Spinal cord (tissue), 10 donors: Measurements from ENCODE around the gene SLC35E1. TPM values are rescaled to one million over a fixed set of nuclear protein-coding genes. Genes with fewer than 3 reads are reported as not detected.
"Not testable (repeated sequence)": the region's sequence is repeated elsewhere in the genome, so short reads cannot be mapped to it uniquely, and the experiment has no call there.

ENCODE experiments used
- DNase-seq, 6 donors: peaks; one replicate each; pipeline versions ENCODE4 v3.0.0 to v3.0.0-alpha.2; 2013 to 2015; ENCODE audit warnings: low spot score in 6 of 6, low read depth in 4 of 6
- H3K27ac ChIP-seq: one replicate; pipeline ENCODE4 v1.5.1; 2013; ENCODE audit warnings: low read depth, low read length, control low read depth
- H3K27me3 ChIP-seq: one replicate; pipeline ENCODE4 v1.6.1; 2013; ENCODE audit warnings: low read length; ENCODE audit not compliant: control insufficient read depth, insufficient read depth
- H3K36me3 ChIP-seq: one replicate; pipeline ENCODE4 v1.6.1; 2013; ENCODE audit warnings: low read length; ENCODE audit not compliant: control insufficient read depth, insufficient read depth
- H3K4me1 ChIP-seq: one replicate; pipeline ENCODE4 v1.6.1; 2013; ENCODE audit warnings: low read length; ENCODE audit not compliant: control insufficient read depth, insufficient read depth
- H3K4me3 ChIP-seq: one replicate; pipeline ENCODE4 v1.5.1; 2013; ENCODE audit warnings: low read depth, low read length, control low read depth
- H3K9me3 ChIP-seq: one replicate; pipeline ENCODE4 v1.6.1; 2013; ENCODE audit warnings: low read length; ENCODE audit not compliant: control insufficient read depth, insufficient read depth
- whole genome bisulfite sequencing: methylation state at CpG from one replicate; pipeline ENCODE4 v1.1.5; 2013; ENCODE audit warnings: missing lambda C conversion rate; ENCODE audit not compliant: insufficient coverage; 5-methylcytosine and 5-hydroxymethylcytosine counted together
- polyA plus RNA-seq, 2 donors: library from polyadenylated mRNA; unstranded; fragments of 120-200 nt; gene quantifications; one replicate each; pipeline ENCODE4 v1.2.1, GENCODE V29; 2013; ENCODE audit not compliant: insufficient read length in 2 of 2
- total RNA-seq, 2 donors: library from RNA; depleted of rRNA in 1 of 2; stranded (reverse); fragments of 120-200 nt in 1 of 2; fragments of >200 nt in 1 of 2; gene quantifications; one replicate each; pipeline versions ENCODE4 v1.2.3 to v1.2.4, GENCODE V29; 2013 to 2014
- donor health status: healthy.

Gene SLC35E1
- total and polyA plus RNA-seq, 4 donors, result 24.1 to 61.4 (median 34.1) TPM

- H3K27ac ChIP-seq, result no peak overlapping the region
Observed at GRCh38 chr19:16561382-16561781, 10.8 kb downstream of the SLC35E1 start.

DNA sequence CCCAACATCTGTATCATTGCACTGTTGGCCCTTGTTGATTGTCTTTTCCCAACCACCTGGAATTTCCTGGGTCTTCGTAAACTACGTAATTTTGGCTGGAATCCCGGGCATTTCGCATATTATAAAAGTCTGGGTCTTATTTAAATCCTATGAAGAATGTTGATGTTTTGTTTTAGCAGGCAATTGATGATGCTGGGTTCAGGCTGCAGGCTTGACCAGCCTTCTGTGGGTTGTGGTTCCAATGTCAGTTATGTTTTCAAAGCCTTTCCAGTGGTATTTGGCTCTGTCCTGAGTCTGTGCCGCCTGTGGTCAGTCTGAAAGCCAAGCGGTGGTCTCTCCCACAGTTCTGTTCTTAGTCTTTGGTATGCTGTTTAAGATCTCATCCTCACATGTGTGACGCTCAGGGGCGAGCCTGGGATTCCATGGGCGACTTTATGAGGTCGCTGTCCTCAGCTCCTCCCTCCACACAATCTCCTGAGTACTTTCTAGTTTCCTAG lies 12.4 kb downstream of the SLC35E1 start:
- Histone ChIP-seq H3K36me3 (peaks cover 78% of the 10 kb centered on the region), H3K27ac (no peak overlapping the region), H3K9me3 (no peaks in the 10 kb centered on the region), H3K4me1 (peaks cover 4% of the 10 kb centered on the region), H3K4me3 (no peak overlapping the region), H3K27me3 (no peaks in the 10 kb centered on the region)
- WGBS, result 94% methylated on average over 10 of the region's 10 CpGs
- DNase-seq, result no peak

More at GRCh38 chr19:16561382-16561781, 10.8 kb downstream of the SLC35E1 start:
- Histone ChIP-seq H3K4me1 (peaks cover 4% of the 10 kb centered on the region), H3K4me3 (no peak overlapping the region), H3K36me3 (peaks cover 78% of the 10 kb centered on the region), H3K27me3 (no peaks in the 10 kb centered on the region), H3K9me3 (no peaks in the 10 kb centered on the region)
- WGBS, result 58% methylated on average over 5 of the region's 8 CpGs
- peak in 3 of 6 donors; percentile 13 to 74 (median 30) for DNase-seq

GRCh38 chr19:16554776-16555175 lies 17.4 kb downstream of the SLC35E1 start:
- Histone ChIP-seq H3K27ac (no peak overlapping the region), H3K36me3 (peaks cover 83% of the 10 kb centered on the region), H3K4me1 (no peaks in the 10 kb centered on the region), H3K9me3 (no peaks in the 10 kb centered on the region), H3K4me3 (no peak overlapping the region), H3K27me3 (no peaks in the 10 kb centered on the region)
- no peak for DNase-seq
- WGBS, result 100% methylated on average over 4 of the region's 8 CpGs

DNA sequence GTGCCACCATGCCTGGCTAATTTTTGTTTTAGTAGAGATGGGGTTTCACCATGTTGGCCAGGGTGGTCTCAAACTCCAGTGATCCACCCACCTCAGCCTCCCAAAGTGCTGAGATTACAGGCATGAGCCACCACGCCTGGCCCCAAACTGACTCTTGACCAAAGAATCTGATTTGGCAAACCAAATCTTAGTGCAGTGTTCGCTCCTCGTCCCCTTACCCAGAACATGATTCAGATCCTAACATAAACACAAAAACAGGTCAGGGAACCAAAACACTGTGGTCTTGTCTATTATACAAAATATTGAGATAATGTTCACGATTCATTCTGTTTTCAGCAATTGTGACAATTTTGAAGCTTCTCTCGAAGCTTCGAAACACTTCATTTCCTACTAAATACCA lies 20.3 kb downstream of the SLC35E1 start:
- not testable (repeated sequence) for H3K4me1 ChIP-seq, H3K9me3 ChIP-seq, H3K4me3 ChIP-seq, DNase-seq, H3K27ac ChIP-seq, H3K27me3 ChIP-seq
- 100% methylated on average over 1 of the region's 6 CpGs for WGBS
- peaks cover 73% of the 10 kb centered on the region for H3K36me3 ChIP-seq

GRCh38 chr19:16548956-16549355 lies 23.3 kb downstream of the SLC35E1 start:
- H3K27ac ChIP-seq, result no peak overlapping the region
- DNase-seq, result no peak
- no CpG with 5 or more reads among the region's 4 CpGs for WGBS
- H3K4me3 ChIP-seq, result no peak overlapping the region
- no peaks in the 10 kb centered on the region for H3K27me3 ChIP-seq
- H3K9me3 ChIP-seq, result no peaks in the 10 kb centered on the region
- peaks cover 46% of the 10 kb centered on the region for H3K36me3 ChIP-seq
- no peaks in the 10 kb centered on the region for H3K4me1 ChIP-seq

GRCh38 chr19:16544473-16545231 lies 27.6 kb downstream of the SLC35E1 start:
- H3K36me3 ChIP-seq, result peaks cover 30% of the 10 kb centered on the region
- no peaks in the 10 kb centered on the region for H3K9me3 ChIP-seq
- H3K4me3 ChIP-seq, result no peak overlapping the region
- H3K27ac ChIP-seq, result no peak overlapping the region
- peaks cover 26% of the 10 kb centered on the region for H3K4me1 ChIP-seq
- no peaks in the 10 kb centered on the region for H3K27me3 ChIP-seq
- DNase-seq, result no peak
- WGBS, result 98% methylated on average over 5 of the region's 11 CpGs

DNA sequence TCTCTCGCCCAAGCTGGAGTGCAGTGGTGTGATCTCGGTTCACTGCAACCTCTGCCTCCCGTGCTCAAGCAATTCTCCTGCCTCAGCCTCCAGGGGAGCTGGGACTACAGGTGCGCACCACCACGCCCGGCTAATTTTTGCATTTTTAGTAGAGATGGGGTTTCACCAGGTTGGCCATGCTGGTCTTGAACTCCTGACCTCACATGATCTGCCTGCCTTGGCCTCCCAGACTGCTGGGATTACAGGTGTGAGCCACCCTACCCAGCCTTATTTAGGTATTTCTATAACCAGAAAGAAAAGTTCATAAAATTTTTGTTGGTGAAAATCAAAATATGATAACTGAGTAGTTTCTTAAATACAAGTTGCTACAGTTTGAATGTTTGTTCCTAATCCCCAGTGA lies 28.5 kb downstream of the SLC35E1 start:
- no CpG with 5 or more reads among the region's 6 CpGs for WGBS
- Histone ChIP-seq H3K4me1 (peaks cover 26% of the 10 kb centered on the region), H3K36me3 (peaks cover 32% of the 10 kb centered on the region)
- not testable (repeated sequence) for H3K27ac ChIP-seq, H3K9me3 ChIP-seq, DNase-seq, H3K27me3 ChIP-seq, H3K4me3 ChIP-seq

GRCh38 chr19:16542910-16543472 lies 29.2 kb downstream of the SLC35E1 start:
- peak overlapping the region; percentile 50 for H3K27ac ChIP-seq
- peak in 1 of 6 donors; percentile 3 for DNase-seq
- no peaks in the 10 kb centered on the region for H3K27me3 ChIP-seq
- peak overlapping the region; percentile 88 for H3K4me3 ChIP-seq
- no peaks in the 10 kb centered on the region for H3K9me3 ChIP-seq
- peaks cover 35% of the 10 kb centered on the region for H3K36me3 ChIP-seq
- H3K4me1 ChIP-seq, result peaks cover 26% of the 10 kb centered on the region
- 2% methylated on average over 7 of the region's 15 CpGs for WGBS

DNA sequence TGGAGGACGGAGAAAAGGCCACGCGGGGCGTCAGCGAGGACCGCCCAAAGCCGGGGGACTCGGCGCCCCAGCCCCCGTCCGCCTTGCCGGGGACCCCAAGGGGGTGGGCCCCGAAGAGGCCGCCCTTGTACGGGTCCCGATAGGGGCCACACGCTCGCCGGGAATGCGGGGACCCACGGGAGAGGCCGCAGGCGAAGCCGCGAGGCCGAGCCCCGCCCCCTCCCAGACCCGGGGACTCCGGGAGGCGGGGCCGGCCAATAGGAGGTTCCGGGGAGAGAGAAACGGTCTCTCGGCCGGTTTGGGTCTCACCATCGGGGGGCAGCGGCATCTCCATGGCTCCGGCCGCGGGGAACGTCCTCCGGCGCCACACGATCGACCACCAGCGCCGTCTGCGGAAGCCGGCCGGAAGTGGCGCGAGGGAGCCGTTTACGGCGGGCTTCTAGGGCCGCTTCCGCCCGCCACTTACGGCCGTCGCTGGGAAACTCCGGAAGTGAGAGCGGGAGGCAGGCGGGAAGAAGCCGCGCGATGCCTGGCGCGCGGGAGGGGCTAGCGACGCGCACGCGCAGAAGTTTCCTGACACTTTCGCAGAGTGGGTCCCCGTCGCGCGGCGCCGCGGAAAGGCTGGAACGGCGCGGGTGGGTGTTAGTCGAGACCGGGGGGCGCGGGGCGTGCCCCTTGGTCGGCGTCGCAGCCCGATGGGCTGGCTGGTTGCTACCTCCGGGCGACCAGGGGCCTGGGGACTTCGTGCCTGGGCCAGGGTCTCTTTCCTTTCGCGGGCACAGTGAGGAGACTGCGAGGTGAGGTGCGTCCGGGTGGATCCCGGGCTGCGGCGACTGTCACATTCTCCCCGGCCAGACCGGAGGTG lies 29.9 kb downstream of the SLC35E1 start, which contains the start of gene CHERP:
CHERP (minus strand) TSS at position 393 of the 865 bp plus-strand sequence; CDS start at position 334, 59 bp downstream.
- H3K36me3 ChIP-seq, result peaks cover 41% of the 10 kb centered on the region
- peaks cover 26% of the 10 kb centered on the region for H3K4me1 ChIP-seq
- DNase-seq, result peak; percentile 87 to 99 (median 94)
- H3K27me3 ChIP-seq, result no peaks in the 10 kb centered on the region
- H3K4me3 ChIP-seq, result peak within 1 kb of the TSS; percentile 88
- WGBS, result under 1% methylated on average over 108 of the region's 108 CpGs
- no peaks in the 10 kb centered on the region for H3K9me3 ChIP-seq
- H3K27ac ChIP-seq, result peak within 1 kb of the TSS; percentile 75
